Neuronal stem cell (in vitro differentiated cells): ENCODE data around the gene PWWP2B.
"Not testable (repeated sequence)": the region's sequence is repeated elsewhere in the genome, so short reads cannot be mapped to it uniquely, and the experiment has no call there.

Source experiments
- DNase-seq: peaks from one replicate; pipeline ENCODE4 v3.0.0-alpha.2; 2013; ENCODE audit warnings: low spot score
- H2AFZ ChIP-seq: one replicate; pipeline ENCODE4 v1.6.1; 2013; ENCODE audit warnings: mild to moderate bottlenecking, low read length, inconsistent platforms
- H2AK5ac ChIP-seq: 2 replicates; pipeline ENCODE4 v1.6.1; 2013; ENCODE audit warnings: low read depth, mild to moderate bottlenecking, inconsistent platforms, low read length, moderate library complexity, mixed read lengths
- H2BK120ac ChIP-seq: 2 replicates; pipeline ENCODE4 v1.6.1; 2013; ENCODE audit warnings: low read depth, mild to moderate bottlenecking, inconsistent platforms, low read length, moderate library complexity, mixed read lengths
- H2BK12ac ChIP-seq: one replicate; pipeline ENCODE4 v1.6.1; 2013; ENCODE audit warnings: low read length, inconsistent platforms
- H2BK15ac ChIP-seq: 2 replicates; pipeline ENCODE4 v1.6.1; 2013; ENCODE audit warnings: mild to moderate bottlenecking, low read length, inconsistent platforms, mixed read lengths
- H2BK5ac ChIP-seq: one replicate; pipeline ENCODE4 v1.6.1; 2013; ENCODE audit warnings: inconsistent platforms, mild to moderate bottlenecking, low read length, moderate library complexity
- H3K14ac ChIP-seq: one replicate; pipeline ENCODE4 v1.6.1; 2013; ENCODE audit warnings: low read length, inconsistent platforms
- H3K18ac ChIP-seq: 2 replicates; pipeline ENCODE4 v1.6.1; 2013; ENCODE audit warnings: low read length, inconsistent platforms
- H3K23ac ChIP-seq: 2 replicates; pipeline ENCODE4 v1.6.1; 2013; ENCODE audit warnings: low read depth, mild to moderate bottlenecking, mixed read lengths, low read length, inconsistent platforms; ENCODE audit not compliant: poor library complexity
- H3K27ac ChIP-seq: replicated peaks from 3 replicates; pipeline ENCODE4 v1.5.1; 2013; ENCODE audit warnings: low read length, inconsistent platforms
- H3K27me3 ChIP-seq, 3 experiments: 2 replicates each; pipeline ENCODE4 v1.6.1; 2013; ENCODE audit warnings: low read length in 3 of 3, mild to moderate bottlenecking in 2 of 3, inconsistent platforms in 1 of 3, low read depth in 1 of 3, mixed read lengths in 1 of 3, moderate library complexity in 1 of 3; ENCODE audit not compliant: control insufficient read depth in 3 of 3, insufficient read depth in 3 of 3
- H3K36me3 ChIP-seq, 2 donors: replicated peaks in 1 of 2; 2 replicates each; pipeline ENCODE4 v1.6.1; 2013; ENCODE audit warnings: low read length in 2 of 2; ENCODE audit not compliant: control insufficient read depth in 2 of 2, insufficient read depth in 2 of 2
- H3K4ac ChIP-seq: 2 replicates; pipeline ENCODE4 v1.6.1; 2013; ENCODE audit warnings: inconsistent platforms, mild to moderate bottlenecking, low read length, moderate library complexity
- H3K4me1 ChIP-seq, 2 donors: 1 replicate in 1 of 2; 2 replicates in 1 of 2; pipeline ENCODE4 v1.6.1; 2013; ENCODE audit warnings: low read length in 2 of 2, low read depth in 1 of 2; ENCODE audit not compliant: control insufficient read depth in 2 of 2, insufficient read depth in 1 of 2
- H3K4me2 ChIP-seq: one replicate; pipeline ENCODE4 v1.6.1; 2013; ENCODE audit warnings: mild to moderate bottlenecking, low read length, inconsistent platforms; ENCODE audit not compliant: insufficient read depth, poor library complexity, severe bottlenecking
- H3K4me3 ChIP-seq, 2 donors: 2 replicates each; pipeline ENCODE4 v1.5.1; 2013; ENCODE audit warnings: low read length in 2 of 2, mild to moderate bottlenecking in 2 of 2, inconsistent platforms in 1 of 2, moderate library complexity in 1 of 2
- H3K79me1 ChIP-seq: one replicate; pipeline ENCODE4 v1.6.1; 2013; ENCODE audit warnings: low read depth, mild to moderate bottlenecking, inconsistent platforms, low read length, moderate library complexity
- H3K9ac ChIP-seq: one replicate; pipeline ENCODE4 v1.6.1; 2013; ENCODE audit warnings: mild to moderate bottlenecking, low read depth, low read length, inconsistent platforms; ENCODE audit not compliant: poor library complexity
- H3K9me3 ChIP-seq, 2 donors: replicated peaks in 1 of 2; 2 replicates each; pipeline versions ENCODE3 to v1.6.1; 2013; ENCODE audit warnings: low read length in 2 of 2, mild to moderate bottlenecking in 2 of 2, inconsistent platforms in 1 of 2, low read depth in 1 of 2, mixed read lengths in 1 of 2, moderate library complexity in 1 of 2; ENCODE audit not compliant: control insufficient read depth in 2 of 2, insufficient read depth in 1 of 2
- H4K8ac ChIP-seq: one replicate; pipeline ENCODE4 v1.6.1; 2013; ENCODE audit warnings: low read depth, mild to moderate bottlenecking, inconsistent platforms, low read length, moderate library complexity
- H4K91ac ChIP-seq: one replicate; pipeline ENCODE4 v1.6.1; 2013; ENCODE audit warnings: low read length, low read depth, mild to moderate bottlenecking, inconsistent platforms; ENCODE audit not compliant: poor library complexity
- WGBS, 2 donors: extraction: QIAGEN DNeasy Blood & Tissue Kit; methylation state at CpG; one replicate each; pipeline ENCODE4 v1.1.7; 2013; ENCODE audit warnings: missing lambda C conversion rate in 2 of 2, mixed read lengths in 1 of 2; ENCODE audit not compliant: insufficient read length in 2 of 2, insufficient replicate concordance in 1 of 2; ENCODE audit errors: extremely low coverage in 2 of 2; 5-methylcytosine and 5-hydroxymethylcytosine counted together

PWWP2B gene

DNA sequence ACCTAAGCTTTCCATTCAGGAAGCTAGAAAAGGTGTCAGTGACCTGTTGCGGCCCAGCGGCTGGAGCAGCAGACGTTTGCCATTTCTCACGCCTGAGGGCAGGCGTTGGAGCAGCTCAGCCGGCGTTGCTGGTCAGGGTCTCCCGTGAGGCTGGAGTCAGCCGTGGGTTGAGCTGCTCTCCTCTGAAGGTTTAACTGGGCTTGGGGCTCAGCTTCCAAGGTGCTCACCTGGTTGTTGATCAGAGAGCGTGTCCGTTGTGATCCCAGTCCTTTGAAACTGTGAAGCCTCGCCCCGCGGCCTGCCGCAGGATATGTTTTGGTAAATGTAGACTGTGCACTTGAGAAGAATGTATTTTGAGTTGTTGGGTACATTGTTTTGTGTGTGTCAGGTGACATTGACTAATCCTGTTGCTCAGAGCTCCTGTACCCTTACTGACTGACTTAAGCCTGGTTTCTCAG, 20.6 kb upstream of the PWWP2B start:
- DNase-seq = no peak
- no peaks in the 10 kb centered on the region for H3K9me3 ChIP-seq
- H3K4me1 ChIP-seq = no peaks in the 10 kb centered on the region
- no peak overlapping the region for H4K8ac ChIP-seq
- no peaks in the 10 kb centered on the region for H3K27me3 ChIP-seq
- no peak overlapping the region for H2BK12ac ChIP-seq
- no peak overlapping the region for H4K91ac ChIP-seq
- no peak overlapping the region for H2AK5ac ChIP-seq
- H3K4me3 ChIP-seq = no peak overlapping the region
- H2BK15ac ChIP-seq = no peak overlapping the region
- peaks cover 0 to 3% of the 10 kb centered on the region in 2 donors for H3K36me3 ChIP-seq
- no peak overlapping the region for H3K14ac ChIP-seq
- no peak overlapping the region for H3K18ac ChIP-seq
- H2BK5ac ChIP-seq = no peak overlapping the region
- H3K79me1 ChIP-seq = no peaks in the 10 kb centered on the region
- H3K23ac ChIP-seq = no peak overlapping the region
- no peak overlapping the region for H2AFZ ChIP-seq
- no CpG with 5 or more reads among the region's 15 CpGs for WGBS, 2 donors
- no peak overlapping the region for H3K27ac ChIP-seq
- no peak overlapping the region for H3K4me2 ChIP-seq
- no peak overlapping the region for H3K9ac ChIP-seq
- H3K4ac ChIP-seq = no peak overlapping the region
- H2BK120ac ChIP-seq = no peak overlapping the region

GRCh38 chr10:132377326-132377725, 19.7 kb upstream of the PWWP2B start:
- Histone ChIP-seq H3K4me3 (no peak overlapping the region), H3K9ac (no peak overlapping the region), H3K4me1 (no peaks in the 10 kb centered on the region), H3K4me2 (no peak overlapping the region), H3K36me3 (peaks cover 0 to 3% of the 10 kb centered on the region in 2 donors), H2AK5ac (no peak overlapping the region), H3K14ac (no peak overlapping the region), H3K23ac (no peak overlapping the region), H2BK12ac (no peak overlapping the region), H2AFZ (no peak overlapping the region), H2BK120ac (no peak overlapping the region), H2BK5ac (peak overlapping the region; percentile 10), H3K27me3 (no peaks in the 10 kb centered on the region), H3K79me1 (no peaks in the 10 kb centered on the region), H3K4ac (no peak overlapping the region), H4K91ac (no peak overlapping the region), H4K8ac (no peak overlapping the region), H3K18ac (no peak overlapping the region), H3K27ac (no peak overlapping the region), H3K9me3 (no peaks in the 10 kb centered on the region), H2BK15ac (no peak overlapping the region)
- DNase-seq = no peak
- no CpG with 5 or more reads among the region's 7 CpGs for WGBS, 2 donors

DNA sequence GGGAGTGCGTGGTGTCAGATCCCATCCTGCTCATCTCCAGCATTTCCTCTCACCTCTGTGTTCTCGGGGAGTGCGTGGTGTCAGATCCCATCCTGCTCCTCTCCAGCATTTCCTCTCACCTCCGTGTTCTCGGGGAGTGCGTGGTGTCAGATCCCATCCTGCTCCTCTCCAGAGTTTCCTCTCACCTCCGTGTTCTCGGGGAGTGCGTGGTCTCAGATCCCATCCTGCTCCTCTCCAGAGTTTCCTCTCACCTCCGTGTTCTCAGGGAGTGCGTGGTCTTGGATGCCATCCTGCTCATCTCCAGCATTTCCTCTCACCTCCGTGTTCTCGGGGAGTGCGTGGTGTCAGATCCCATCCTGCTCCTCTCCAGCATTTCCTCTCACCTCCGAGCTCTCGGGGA, 18.0 kb upstream of the PWWP2B start:
- H3K4me3 ChIP-seq, H3K14ac ChIP-seq, H4K91ac ChIP-seq, H2BK12ac ChIP-seq, H3K4me1 ChIP-seq, H2BK120ac ChIP-seq, H3K36me3 ChIP-seq, H3K79me1 ChIP-seq, H3K18ac ChIP-seq, H3K9me3 ChIP-seq, DNase-seq, H2BK15ac ChIP-seq, H2BK5ac ChIP-seq, H3K4me2 ChIP-seq, H2AFZ ChIP-seq, H3K27me3 ChIP-seq, H3K9ac ChIP-seq, H4K8ac ChIP-seq, H3K4ac ChIP-seq, H3K27ac ChIP-seq, H2AK5ac ChIP-seq, H3K23ac ChIP-seq: not testable (repeated sequence)
- no CpG with 5 or more reads among the region's 16 CpGs for WGBS, 2 donors

- H3K4me1 ChIP-seq, H2BK15ac ChIP-seq, H4K91ac ChIP-seq, DNase-seq, H3K18ac ChIP-seq, H3K36me3 ChIP-seq, H3K14ac ChIP-seq, H2BK120ac ChIP-seq, H3K27me3 ChIP-seq, H2AK5ac ChIP-seq, H2BK5ac ChIP-seq, H3K9ac ChIP-seq, H3K4ac ChIP-seq, H3K23ac ChIP-seq, H3K9me3 ChIP-seq, H2BK12ac ChIP-seq, H3K79me1 ChIP-seq, H2AFZ ChIP-seq, H3K27ac ChIP-seq, H3K4me2 ChIP-seq, H4K8ac ChIP-seq, H3K4me3 ChIP-seq: not testable (repeated sequence)
- no CpG with 5 or more reads among the region's 4 CpGs for WGBS, 2 donors
These were observed 16.0 kb upstream of the PWWP2B start for GRCh38 chr10:132380986-132381385.
